IPS-18c (cell line): Measurements from ENCODE around the gene TMEM237.
A peak's percentile ranks its signal among the peaks of the same experiment; 100 is the strongest.

Experiments used
- H3K4me3 ChIP-seq: 2 replicates; pipeline ENCODE4 v1.7.0; 2013; ENCODE audit warnings: low read depth, mild to moderate bottlenecking, low read length, moderate library complexity; ENCODE audit not compliant: insufficient read depth
- H3K9me3 ChIP-seq: one replicate; pipeline ENCODE4 v1.6.1; 2013; ENCODE audit warnings: mild to moderate bottlenecking, low read length, moderate library complexity; ENCODE audit not compliant: control insufficient read depth, insufficient read depth

The TMEM237 gene

GRCh38 chr2:201653221-201653620 lies 9.9 kb upstream of the TMEM237 start:
- Histone ChIP-seq H3K4me3 (no peak overlapping the region), H3K9me3 (peaks cover 3% of the 10 kb centered on the region)

- Histone ChIP-seq H3K4me3 (no peak overlapping the region), H3K9me3 (peaks cover 3% of the 10 kb centered on the region)
These were observed 6.1 kb upstream of the TMEM237 start for GRCh38 chr2:201649442-201649841.

- Histone ChIP-seq H3K9me3 (no peaks in the 10 kb centered on the region), H3K4me3 (no peak overlapping the region)
These were observed 4.1 kb upstream of the TMEM237 start for GRCh38 chr2:201647431-201647830.

- no peaks in the 10 kb centered on the region for H3K9me3 ChIP-seq
- no peak overlapping the region for H3K4me3 ChIP-seq
These were observed 698 bp upstream of the TMEM237 start for GRCh38 chr2:201644001-201644400.

- H3K4me3 ChIP-seq: peak overlapping the region; percentile 70
- H3K9me3 ChIP-seq: no peaks in the 10 kb centered on the region
These were observed 606 bp downstream of the TMEM237 start for GRCh38 chr2:201642579-201643215.

- H3K9me3 ChIP-seq: no peaks in the 10 kb centered on the region
- H3K4me3 ChIP-seq: peak overlapping the region; percentile 70
These were observed 1.2 kb downstream of the TMEM237 start for GRCh38 chr2:201642086-201642578.

GRCh38 chr2:201639205-201639604 lies 4.1 kb downstream of the TMEM237 start:
- no peak overlapping the region for H3K4me3 ChIP-seq
- H3K9me3 ChIP-seq: no peaks in the 10 kb centered on the region

GRCh38 chr2:201638326-201638725 lies 5.0 kb downstream of the TMEM237 start:
- H3K9me3 ChIP-seq: no peaks in the 10 kb centered on the region
- H3K4me3 ChIP-seq: no peak overlapping the region

- Histone ChIP-seq H3K9me3 (no peaks in the 10 kb centered on the region), H3K4me3 (no peak overlapping the region)
These were observed 9.5 kb downstream of the TMEM237 start for GRCh38 chr2:201633661-201634249.

GRCh38 chr2:201631041-201631440 lies 12.3 kb downstream of the TMEM237 start:
- Histone ChIP-seq H3K4me3 (no peak overlapping the region), H3K9me3 (no peaks in the 10 kb centered on the region)

GRCh38 chr2:201630577-201630976 lies 12.7 kb downstream of the TMEM237 start:
- H3K4me3 ChIP-seq: no peak overlapping the region

GRCh38 chr2:201628545-201628944 lies 14.8 kb downstream of the TMEM237 start:
- no peaks in the 10 kb centered on the region for H3K9me3 ChIP-seq
- H3K4me3 ChIP-seq: no peak overlapping the region

More at GRCh38 chr2:201630577-201630976, 12.7 kb downstream of the TMEM237 start:
- H3K9me3 ChIP-seq: no peaks in the 10 kb centered on the region

- Histone ChIP-seq H3K4me3 (no peak overlapping the region), H3K9me3 (no peaks in the 10 kb centered on the region)
These were observed 20.9 kb downstream of the TMEM237 start for GRCh38 chr2:201622306-201622970.

GRCh38 chr2:201621293-201621999 lies 21.9 kb downstream of the TMEM237 start:
- no peak overlapping the region for H3K4me3 ChIP-seq

GRCh38 chr2:201618744-201619662 lies 24.3 kb downstream of the TMEM237 start:
- Histone ChIP-seq H3K9me3 (no peaks in the 10 kb centered on the region), H3K4me3 (no peak overlapping the region)

More at GRCh38 chr2:201621293-201621999, 21.9 kb downstream of the TMEM237 start:
- no peaks in the 10 kb centered on the region for H3K9me3 ChIP-seq

- H3K9me3 ChIP-seq: peaks cover 5% of the 10 kb centered on the region
- no peak overlapping the region for H3K4me3 ChIP-seq
These were observed 35.3 kb downstream of the TMEM237 start for GRCh38 chr2:201608021-201608420.

- Histone ChIP-seq H3K9me3 (peaks cover 5% of the 10 kb centered on the region), H3K4me3 (no peak overlapping the region)
These were observed 35.7 kb downstream of the TMEM237 start for GRCh38 chr2:201607568-201607967.
